CD4-positive, alpha-beta T cell (primary cell): Measurements from ENCODE around the gene APBA2. TPM values are rescaled to one million over a fixed set of nuclear protein-coding genes. Genes with fewer than 3 reads are reported as not detected.

Source experiments
- ATAC-seq: fragments of 200-7000 bp; cut with Tn5 transposase; one replicate; pipeline ENCODE4 v1.10.0; 2022; ENCODE audit warnings: mild to moderate bottlenecking; ENCODE audit not compliant: poor library complexity
- CTCF ChIA-PET: fragments of 350-600 bp; sonication (Branson Sonifier 250); formaldehyde crosslinking; loops from one replicate; lab custom pipeline; 2021; ENCODE audit warnings: antibody characterized with exemption, inconsistent platforms; lab: Charles Lee
- POLR2A ChIA-PET: fragments of 350-600 bp; sonication (Branson Sonifier 250); formaldehyde crosslinking; loops from one replicate; lab custom pipeline; 2021; ENCODE audit warnings: antibody characterized with exemption, inconsistent platforms; lab: Charles Lee
- DNase-seq, 14 experiments: peaks; one replicate each; pipeline ENCODE4 v3.0.0-alpha.2; 2013 to 2020; ENCODE audit warnings: mixed read lengths in 2 of 14
- H3K27ac ChIP-seq, 2 donors: one replicate each; pipeline versions ENCODE4 v1.5.1 to v1.7.0; 2013; ENCODE audit warnings: low read length in 2 of 2, low read depth in 1 of 2, mild to moderate bottlenecking in 1 of 2
- H3K27me3 ChIP-seq, 2 experiments: 1 replicate in 1 of 2; 2 replicates in 1 of 2; pipeline versions ENCODE4 v1.6.1 to v1.7.0; 2013; ENCODE audit warnings: low read length in 2 of 2, control low read depth in 1 of 2, mild to moderate bottlenecking in 1 of 2, moderate library complexity in 1 of 2; ENCODE audit not compliant: insufficient read depth in 2 of 2, control insufficient read depth in 1 of 2
- H3K36me3 ChIP-seq: one replicate; pipeline ENCODE4 v1.6.1; 2013; ENCODE audit warnings: low read length, control low read depth; ENCODE audit not compliant: insufficient read depth
- H3K4me1 ChIP-seq: one replicate; pipeline ENCODE4 v1.6.1; 2013; ENCODE audit warnings: low read length, control low read depth; ENCODE audit not compliant: insufficient read depth
- H3K4me3 ChIP-seq: one replicate; pipeline ENCODE4 v1.5.1; 2013; ENCODE audit warnings: mild to moderate bottlenecking, low read length, moderate library complexity
- H3K9me3 ChIP-seq, 2 experiments: 1 replicate in 1 of 2; 2 replicates in 1 of 2; pipeline versions ENCODE4 v1.6.1 to v1.7.0; 2013; ENCODE audit warnings: low read length in 2 of 2, mild to moderate bottlenecking in 2 of 2, control low read depth in 1 of 2, moderate library complexity in 1 of 2; ENCODE audit not compliant: control insufficient read depth in 1 of 2, insufficient read depth in 1 of 2
- H3K27ac Mint-ChIP-seq: one replicate; pipeline ENCODE4 v1.8.0; 2020; ENCODE audit warnings: mixed read lengths
- H3K27me3 Mint-ChIP-seq: one replicate; pipeline ENCODE4 v1.8.0; 2021; ENCODE audit warnings: mixed read lengths
- H3K36me3 Mint-ChIP-seq: one replicate; pipeline ENCODE4 v1.8.0; 2021; ENCODE audit warnings: low read depth, mixed read lengths
- H3K4me1 Mint-ChIP-seq: one replicate; pipeline ENCODE4 v1.8.0; 2021; ENCODE audit warnings: low read depth, mixed read lengths
- H3K4me3 Mint-ChIP-seq: one replicate; pipeline ENCODE4 v1.8.0; 2020; ENCODE audit warnings: mild to moderate bottlenecking, mixed read lengths
- H3K9me3 Mint-ChIP-seq: one replicate; pipeline ENCODE4 v1.8.0; 2020; ENCODE audit warnings: mixed read lengths
- CTCF ChIP-seq: fragments of 200-600 bp; IDR thresholded peaks from one replicate; pipeline ENCODE4 v1.8.0; 2022; ENCODE audit warnings: antibody characterized with exemption, mild to moderate bottlenecking
- intact Hi-C, 2 experiments: fragments of 100-400 bp; cut with DNase I in 1 of 2; cut with micrococcal nuclease in 1 of 2; formaldehyde crosslinking; loops; one replicate each; pipeline versions ENCODE4 v1.15.1 to v1.9.0; 2023 to 2025; cut with DNase I, micrococcal nuclease
- total RNA-seq, 174 experiments: library from RNA in 2 of 174; stranded (reverse) in 2 of 174; gene quantifications; one replicate each; pipeline ENCODE4 v1.2.3 and lab custom pipeline; 2021 to 2026

The APBA2 gene
- total RNA-seq, 2 experiments from 2014 or later = 123 to 126 TPM

GRCh38 chr15:28902856-28903255 is 17.1 kb downstream of the APBA2 start:
- no peak overlapping the region for H3K27ac ChIP-seq

GRCh38 chr15:28903555-28903954 is 17.8 kb downstream of the APBA2 start:
- CTCF ChIA-PET = interaction anchor here (1.6 kb wide), 1 partner anchor 10 kb away, joined by 3 read pairs; no protein-coding TSS in a partner anchor

More at GRCh38 chr15:28902856-28903255, 17.1 kb downstream of the APBA2 start:
- H3K36me3 Mint-ChIP-seq = peaks cover 12% of the 10 kb centered on the region
- CTCF ChIA-PET = interaction anchor here (1.6 kb wide), 1 partner anchor 11 kb away, joined by 3 read pairs; no protein-coding TSS in a partner anchor
- Histone ChIP-seq H3K36me3 (peaks cover 5% of the 10 kb centered on the region), H3K9me3 (no peaks in the 10 kb centered on the region), H3K4me3 (no peak overlapping the region), H3K4me1 (peaks cover 31% of the 10 kb centered on the region), H3K27me3 (no peaks in the 10 kb centered on the region)
- H3K27ac Mint-ChIP-seq = peak overlapping the region; percentile 12
- no peaks in the 10 kb centered on the region for H3K9me3 Mint-ChIP-seq
- peaks cover 84% of the 10 kb centered on the region for H3K4me1 Mint-ChIP-seq
- no peak for DNase-seq
- ATAC-seq = no peak
- H3K4me3 Mint-ChIP-seq = no peak overlapping the region
- intact Hi-C loops = no loop called here
- no peaks in the 10 kb centered on the region for H3K27me3 Mint-ChIP-seq
- POLR2A ChIA-PET = interaction anchor here (1.1 to 4.1 kb wide), 2 partner anchors 11 to 12 kb away, joined by 3 to 13 read pairs; no protein-coding TSS in a partner anchor
- no peak for TF ChIP-seq CTCF

GRCh38 chr15:28904003-28904402 is 18.2 kb downstream of the APBA2 start:
- Histone ChIP-seq H3K27ac (no peak overlapping the region), H3K27me3 (no peaks in the 10 kb centered on the region), H3K9me3 (no peaks in the 10 kb centered on the region), H3K36me3 (peaks cover 5% of the 10 kb centered on the region), H3K4me3 (no peak overlapping the region), H3K4me1 (peaks cover 28% of the 10 kb centered on the region)
- Mint-ChIP-seq H3K4me3 (no peak overlapping the region), H3K4me1 (peaks cover 78% of the 10 kb centered on the region), H3K27me3 (no peaks in the 10 kb centered on the region), H3K27ac (peak overlapping the region; percentile 25), H3K36me3 (peaks cover 10% of the 10 kb centered on the region), H3K9me3 (no peaks in the 10 kb centered on the region)
- intact Hi-C loops = no loop called here
- CTCF ChIA-PET = interaction anchor here (1.6 kb wide), 1 partner anchor 10 kb away, joined by 3 read pairs; no protein-coding TSS in a partner anchor
- DNase-seq (no peak), ATAC-seq (no peak)
- POLR2A ChIA-PET = interaction anchor here (1.1 to 4.1 kb wide), 3 partner anchors 10 to 38 kb away, joined by 3 to 13 read pairs (median 5); no protein-coding TSS in a partner anchor
- no peak for TF ChIP-seq CTCF

More at GRCh38 chr15:28903555-28903954, 17.8 kb downstream of the APBA2 start:
- DNase-seq = no peak
- no peak overlapping the region for H3K4me3 ChIP-seq
- no peaks in the 10 kb centered on the region for H3K27me3 Mint-ChIP-seq
- no peaks in the 10 kb centered on the region for H3K27me3 ChIP-seq
- H3K4me1 Mint-ChIP-seq = peaks cover 78% of the 10 kb centered on the region
- peaks cover 29% of the 10 kb centered on the region for H3K4me1 ChIP-seq
- ATAC-seq = no peak
- H3K27ac Mint-ChIP-seq = peak overlapping the region; percentile 25
- TF ChIP-seq CTCF = no peak
- no peaks in the 10 kb centered on the region for H3K9me3 ChIP-seq
- H3K27ac ChIP-seq = no peak overlapping the region
- no peaks in the 10 kb centered on the region for H3K9me3 Mint-ChIP-seq
- peaks cover 5% of the 10 kb centered on the region for H3K36me3 ChIP-seq
- POLR2A ChIA-PET = interaction anchor here (1.1 to 4.1 kb wide), 3 partner anchors 11 to 38 kb away, joined by 3 to 13 read pairs (median 5); no protein-coding TSS in a partner anchor
- intact Hi-C loops = no loop called here
- peaks cover 10% of the 10 kb centered on the region for H3K36me3 Mint-ChIP-seq
- no peak overlapping the region for H3K4me3 Mint-ChIP-seq
